Stimulated activated CD4-positive, alpha-beta T cell treated with anti-CD3 and anti-CD28 coated beads, TNF-alpha, amount 100 ng/mL, for 4 hours (primary cell): ENCODE measurements around the gene OR6A2.
"Not testable (repeated sequence)": the region's sequence is repeated elsewhere in the genome, so short reads cannot be mapped to it uniquely, and the experiment has no call there.

Experiments
- DNase-seq, 3 experiments: peaks; one replicate each; pipeline ENCODE4 v3.0.0-alpha.2; 2020; ENCODE audit warnings: low read depth in 3 of 3

OR6A2 gene

GRCh38 chr11:6799402-6799801 is at the start of gene OR6A2:
TSS of gene OR6A2 (minus strand) at chr11:6799689. CDS start at chr11:6795708, 3,981 bp downstream.
- DNase-seq, result no peak

- no peak for DNase-seq
These were observed 45.9 kb upstream of the OR6A2 start, which contains the start of gene OR10A5 for GRCh38 chr11:6845383-6845782. TSS of gene OR10A5 (plus strand) at chr11:6845683. CDS start at chr11:6845683, 0 bp downstream.

GRCh38 chr11:6844356-6844755 is 44.9 kb upstream of the OR6A2 start:
- no peak for DNase-seq

- DNase-seq, result no peak
These were observed 44.2 kb upstream of the OR6A2 start for GRCh38 chr11:6843670-6844069.

- DNase-seq, result no peak
These were observed 42.2 kb upstream of the OR6A2 start for GRCh38 chr11:6841694-6842093.

- no peak for DNase-seq
These were observed 34.5 kb upstream of the OR6A2 start for GRCh38 chr11:6834021-6834420.

- DNase-seq, result no peak
These were observed 33.9 kb upstream of the OR6A2 start for GRCh38 chr11:6833356-6833755.

GRCh38 chr11:6828103-6828502 is 28.6 kb upstream of the OR6A2 start:
- no peak for DNase-seq

GRCh38 chr11:6825231-6825744 is 25.8 kb upstream of the OR6A2 start:
- DNase-seq, result no peak

GRCh38 chr11:6824136-6824823 is 24.8 kb upstream of the OR6A2 start:
- no peak for DNase-seq

- no peak for DNase-seq
These were observed 19.5 kb upstream of the OR6A2 start for GRCh38 chr11:6818967-6819366.

GRCh38 chr11:6817694-6818093 is 18.2 kb upstream of the OR6A2 start:
- DNase-seq, result no peak

- no peak for DNase-seq
These were observed 14.2 kb upstream of the OR6A2 start for GRCh38 chr11:6813656-6814055.

- DNase-seq, result peak in 1 of 3 experiments; percentile 12
These were observed 13.0 kb upstream of the OR6A2 start for GRCh38 chr11:6812390-6813005.

- DNase-seq, result not testable (repeated sequence)
These were observed 1.6 kb upstream of the OR6A2 start for GRCh38 chr11:6801075-6801474.

- DNase-seq, result no peak
These were observed 4.8 kb downstream of the OR6A2 start for GRCh38 chr11:6794639-6795038.

- no peak for DNase-seq
These were observed 8.9 kb downstream of the OR6A2 start for GRCh38 chr11:6790546-6790945.

- DNase-seq, result no peak
These were observed 16.8 kb downstream of the OR6A2 start, which contains the start of gene OR2AG1 for GRCh38 chr11:6782720-6783119. TSS of gene OR2AG1 (plus strand) at chr11:6783020. CDS start at chr11:6785038, 2,018 bp downstream.

- DNase-seq, result no peak
These were observed 18.7 kb downstream of the OR6A2 start for GRCh38 chr11:6780829-6781228.

GRCh38 chr11:6778518-6778917 is 21.0 kb downstream of the OR6A2 start:
- no peak for DNase-seq

- no peak for DNase-seq
These were observed 27.3 kb downstream of the OR6A2 start, which contains the start of gene OR2AG2 for GRCh38 chr11:6771926-6772893. TSS of gene OR2AG2 (minus strand) at chr11:6771976. CDS start at chr11:6768957, 3,019 bp downstream.
